HEK293T (cell line): ENCODE results near the gene DDI1.

Experiments used
- CTCF ChIA-PET: fragments of 350-600 bp; formaldehyde crosslinking; extraction: SDS; loops from one replicate; lab custom pipeline; 2021; ENCODE audit warnings: antibody characterized with exemption, inconsistent platforms; lab: Yijun Ruan, JAX
- POLR2A ChIA-PET: fragments of 350-600 bp; formaldehyde crosslinking; extraction: SDS; loops from one replicate; lab custom pipeline; 2020; ENCODE audit warnings: antibody characterized with exemption, inconsistent platforms; lab: Yijun Ruan, JAX
- DNase-seq: peaks from one replicate; pipeline ENCODE4 v3.0.0; 2012; ENCODE audit warnings: mixed read lengths; ENCODE audit errors: extremely low spot score
- ARNT ChIP-seq: fragments of 450-650 bp; IDR thresholded peaks from 2 replicates; pipeline ENCODE4 v1.6.1; 2017; ENCODE audit warnings: mild to moderate bottlenecking
- BHLHE40 ChIP-seq: fragments of 450-650 bp; IDR thresholded peaks from 2 replicates; pipeline ENCODE4 v1.6.1; 2016; ENCODE audit warnings: mild to moderate bottlenecking, moderate library complexity, borderline replicate concordance
- CTBP1 ChIP-seq: fragments of 450-650 bp; IDR thresholded peaks from 2 replicates; pipeline ENCODE4 v1.6.1; 2016; ENCODE audit warnings: borderline replicate concordance
- ELF4 ChIP-seq: fragments of 450-650 bp; IDR thresholded peaks from 2 replicates; pipeline ENCODE4 v1.6.1; 2017; ENCODE audit warnings: antibody characterized with exemption
- FOXA1 ChIP-seq: fragments of 450-650 bp; IDR thresholded peaks from 2 replicates; pipeline ENCODE4 v1.6.1; 2016; ENCODE audit warnings: mild to moderate bottlenecking
- FOXK2 ChIP-seq: fragments of 450-650 bp; IDR thresholded peaks from 2 replicates; pipeline ENCODE4 v1.6.1; 2016; ENCODE audit warnings: mild to moderate bottlenecking
- FOXM1 ChIP-seq: fragments of 450-650 bp; IDR thresholded peaks from 2 replicates; pipeline ENCODE4 v1.6.1; 2017; ENCODE audit warnings: mild to moderate bottlenecking, borderline replicate concordance
- HDGF ChIP-seq: fragments of 450-650 bp; IDR thresholded peaks from 2 replicates; pipeline ENCODE4 v1.6.1; 2017; ENCODE audit warnings: antibody characterized with exemption, borderline replicate concordance
- L3MBTL2 ChIP-seq: fragments of 450-650 bp; conservative IDR thresholded peaks from 2 replicates; pipeline ENCODE4 v1.6.1; 2016; ENCODE audit warnings: mild to moderate bottlenecking
- LEF1 ChIP-seq: fragments of 450-650 bp; IDR thresholded peaks from 2 replicates; pipeline ENCODE4 v1.6.1; 2017; ENCODE audit warnings: mild to moderate bottlenecking, borderline replicate concordance
- NFRKB ChIP-seq: fragments of 450-650 bp; IDR thresholded peaks from 2 replicates; pipeline ENCODE4 v1.6.1; 2016; ENCODE audit warnings: mild to moderate bottlenecking, moderate library complexity
- SP1 ChIP-seq: fragments of 450-650 bp; IDR thresholded peaks from 2 replicates; pipeline ENCODE4 v1.6.1; 2017
- SUZ12 ChIP-seq: fragments of 450-650 bp; IDR thresholded peaks from 2 replicates; pipeline ENCODE4 v1.6.1; 2016; ENCODE audit warnings: mild to moderate bottlenecking
- TARDBP ChIP-seq: fragments of 450-650 bp; IDR thresholded peaks from 2 replicates; pipeline ENCODE4 v1.6.1; 2016
- ZNF384 ChIP-seq: fragments of 450-650 bp; IDR thresholded peaks from 2 replicates; pipeline ENCODE4 v1.6.1; 2016
- TF ChIP-seq, protein P1 (sequence below): fragments of 450-650 bp; IDR thresholded peaks from 2 replicates; pipeline ENCODE4 v1.6.1; 2016

DDI1 gene

DNA sequence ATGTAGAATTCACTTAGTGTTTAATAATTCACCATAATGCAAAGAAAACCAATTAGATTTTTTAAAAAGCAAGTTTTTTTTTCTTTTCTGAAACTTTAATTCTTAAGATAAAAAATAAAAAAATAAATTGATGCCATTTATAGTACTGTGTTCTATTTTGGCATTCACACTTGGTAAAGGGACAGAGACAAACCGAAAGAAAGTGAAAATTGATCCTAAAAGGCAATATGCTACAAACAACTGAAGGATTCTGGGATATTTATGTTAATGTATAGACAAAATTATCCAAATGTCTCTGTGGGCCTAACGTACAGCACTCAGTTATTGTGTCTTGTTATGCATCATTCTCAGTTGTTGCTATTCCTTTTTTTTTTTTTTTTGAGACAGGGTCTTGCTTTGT is 41.9 kb upstream of the DDI1 start:
- no peak for DNase-seq
- no peak for TF ChIP-seq CTBP1
- no peak for TF ChIP-seq ARNT
- TF ChIP-seq SP1, result no peak
- no peak for TF ChIP-seq FOXA1
- no peak for TF ChIP-seq ELF4
- no peak for TF ChIP-seq BHLHE40
- TF ChIP-seq L3MBTL2, result no peak
- TF ChIP-seq, protein P1, sequence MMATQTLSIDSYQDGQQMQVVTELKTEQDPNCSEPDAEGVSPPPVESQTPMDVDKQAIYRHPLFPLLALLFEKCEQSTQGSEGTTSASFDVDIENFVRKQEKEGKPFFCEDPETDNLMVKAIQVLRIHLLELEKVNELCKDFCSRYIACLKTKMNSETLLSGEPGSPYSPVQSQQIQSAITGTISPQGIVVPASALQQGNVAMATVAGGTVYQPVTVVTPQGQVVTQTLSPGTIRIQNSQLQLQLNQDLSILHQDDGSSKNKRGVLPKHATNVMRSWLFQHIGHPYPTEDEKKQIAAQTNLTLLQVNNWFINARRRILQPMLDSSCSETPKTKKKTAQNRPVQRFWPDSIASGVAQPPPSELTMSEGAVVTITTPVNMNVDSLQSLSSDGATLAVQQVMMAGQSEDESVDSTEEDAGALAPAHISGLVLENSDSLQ, result no peak
- CTCF ChIA-PET, result no interaction called here
- POLR2A ChIA-PET, result no interaction called here

DNA sequence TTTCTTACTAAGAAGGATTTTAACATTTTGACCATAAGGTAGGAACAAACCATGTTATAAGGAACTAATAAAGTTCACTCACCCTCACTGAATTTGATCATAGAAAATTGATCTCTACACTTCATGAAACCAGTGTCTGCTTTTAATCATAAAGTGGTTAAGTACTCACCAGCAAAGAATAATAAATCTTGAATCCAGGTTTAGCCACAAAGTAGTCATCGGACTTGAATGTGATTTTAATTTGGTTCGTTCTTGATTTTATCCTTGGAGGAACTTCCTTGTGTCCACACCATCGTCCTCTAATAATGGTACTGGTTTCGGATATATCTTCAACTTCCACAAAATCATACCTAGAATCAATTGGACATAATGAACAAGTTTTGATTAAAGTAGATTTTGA is 40.5 kb upstream of the DDI1 start:
- POLR2A ChIA-PET, result no interaction called here
- no peak for DNase-seq
- CTCF ChIA-PET, result no interaction called here
- no peak for TF ChIP-seq NFRKB
- TF ChIP-seq BHLHE40, result no peak
- TF ChIP-seq ELF4, result no peak
- no peak for TF ChIP-seq FOXM1
- TF ChIP-seq FOXA1, result no peak
- TF ChIP-seq, protein P1, result no peak
- TF ChIP-seq TARDBP, result no peak
- TF ChIP-seq CTBP1, result no peak
- TF ChIP-seq ARNT, result no peak
- no peak for TF ChIP-seq L3MBTL2
- TF ChIP-seq SUZ12, result no peak
- no peak for TF ChIP-seq LEF1
- no peak for TF ChIP-seq ZNF384
- TF ChIP-seq FOXK2, result no peak
- TF ChIP-seq SP1, result no peak
- TF ChIP-seq HDGF, result no peak

DNA sequence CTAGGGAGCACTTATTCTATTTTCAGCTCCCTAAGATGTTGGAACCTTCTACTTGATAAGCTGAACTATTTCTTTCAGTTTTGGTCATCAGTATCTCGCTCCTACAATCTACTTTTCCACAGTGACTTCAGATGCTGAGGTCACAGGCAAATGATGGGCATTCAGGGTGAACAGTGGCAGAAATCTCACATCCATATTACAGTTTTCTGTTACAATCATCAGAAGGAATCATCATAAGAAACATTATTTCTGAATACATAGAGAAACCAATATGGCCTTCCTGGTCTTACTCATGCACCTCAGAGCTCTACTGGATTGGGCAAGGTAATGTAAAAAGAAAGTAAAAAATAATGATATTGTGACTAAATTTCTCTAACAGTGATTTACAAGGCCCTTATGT is 39.4 kb upstream of the DDI1 start:
- ChIA-PET POLR2A (no interaction called here), CTCF (no interaction called here)
- TF ChIP-seq, protein P1, result no peak
- TF ChIP-seq SUZ12 (no peak), HDGF (no peak), ELF4 (no peak), ARNT (no peak), CTBP1 (no peak)
- DNase-seq, result no peak

DNA sequence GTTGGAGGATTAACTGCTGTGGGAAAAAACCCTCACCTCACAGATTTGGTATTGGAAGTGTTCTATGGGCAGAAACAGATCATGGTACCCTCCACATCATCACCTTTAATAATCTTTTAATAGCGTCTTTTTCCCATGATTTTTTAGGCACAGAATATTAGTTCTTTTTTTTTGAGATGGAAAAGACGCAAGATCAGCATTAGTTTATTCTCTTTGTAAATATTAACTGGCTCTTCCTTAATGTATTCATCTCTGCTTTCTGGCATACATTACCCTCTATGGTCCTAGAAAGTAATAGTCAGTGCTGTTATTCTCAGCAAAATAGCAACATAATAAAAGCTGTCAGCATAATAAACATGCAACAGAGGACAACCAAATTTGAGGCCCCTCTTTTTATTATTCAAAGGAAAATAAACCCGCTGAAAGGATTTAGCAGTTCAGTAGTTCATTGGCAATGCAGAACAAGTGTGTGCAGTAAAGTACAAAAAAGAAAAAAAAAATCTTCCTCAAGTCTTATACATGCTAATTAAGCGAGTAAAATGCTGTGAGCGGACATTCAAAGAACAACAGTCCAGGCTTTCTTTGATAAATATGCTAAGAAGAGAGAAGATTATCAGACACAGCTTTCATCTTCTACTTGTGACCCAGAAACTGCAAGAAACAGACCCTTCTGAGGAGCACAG is 37.5 kb upstream of the DDI1 start:
- ChIA-PET POLR2A (no interaction called here), CTCF (no interaction called here)
- no peak for TF ChIP-seq HDGF
- TF ChIP-seq ARNT, result no peak
- no peak for TF ChIP-seq NFRKB
- TF ChIP-seq FOXA1, result no peak
- TF ChIP-seq, protein P1, result no peak
- TF ChIP-seq L3MBTL2, result no peak
- no peak for TF ChIP-seq ELF4
- no peak for TF ChIP-seq FOXK2
- TF ChIP-seq ZNF384, result no peak
- no peak for TF ChIP-seq BHLHE40
- TF ChIP-seq LEF1, result no peak
- TF ChIP-seq SUZ12, result no peak
- no peak for TF ChIP-seq SP1
- no peak for TF ChIP-seq CTBP1
- no peak for TF ChIP-seq FOXM1
- DNase-seq, result no peak

DNA sequence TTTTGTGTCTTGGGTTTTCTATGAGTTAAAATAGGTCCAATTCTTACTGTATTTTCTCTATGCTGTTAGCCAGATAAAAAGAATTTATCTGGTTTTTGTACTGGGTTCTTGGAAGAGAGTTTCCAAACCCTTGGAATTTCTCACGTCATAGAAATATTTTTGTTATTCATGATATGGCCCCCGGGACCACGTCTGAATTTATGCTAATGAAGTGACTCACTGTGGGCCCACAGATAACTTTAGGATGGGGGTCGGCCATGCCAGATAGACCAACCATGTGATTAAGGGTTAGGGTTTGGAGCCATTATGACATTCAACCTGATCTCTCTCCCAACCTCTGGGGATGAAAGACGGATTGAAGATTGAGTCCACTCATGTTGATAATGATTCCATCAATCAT is 35.6 kb upstream of the DDI1 start:
- POLR2A ChIA-PET, result no interaction called here
- no peak for TF ChIP-seq FOXA1
- no peak for TF ChIP-seq L3MBTL2
- no peak for TF ChIP-seq TARDBP
- TF ChIP-seq ARNT, result no peak
- TF ChIP-seq CTBP1, result no peak
- no peak for TF ChIP-seq LEF1
- TF ChIP-seq NFRKB, result no peak
- TF ChIP-seq SUZ12, result no peak
- TF ChIP-seq, protein P1, result no peak
- no peak for TF ChIP-seq BHLHE40
- no peak for TF ChIP-seq HDGF
- CTCF ChIA-PET, result no interaction called here
- no peak for DNase-seq
